SKM-1 (cell line): ENCODE measurements around the gene AKAP6.
A peak's percentile ranks its signal among the peaks of the same experiment; 100 is the strongest.

Experiments used
- DNase-seq: peaks from one replicate; lab custom pipeline; 2025; ENCODE audit not compliant: unreplicated experiment; lab: John Stamatoyannopoulos, UW

Gene AKAP6

DNA sequence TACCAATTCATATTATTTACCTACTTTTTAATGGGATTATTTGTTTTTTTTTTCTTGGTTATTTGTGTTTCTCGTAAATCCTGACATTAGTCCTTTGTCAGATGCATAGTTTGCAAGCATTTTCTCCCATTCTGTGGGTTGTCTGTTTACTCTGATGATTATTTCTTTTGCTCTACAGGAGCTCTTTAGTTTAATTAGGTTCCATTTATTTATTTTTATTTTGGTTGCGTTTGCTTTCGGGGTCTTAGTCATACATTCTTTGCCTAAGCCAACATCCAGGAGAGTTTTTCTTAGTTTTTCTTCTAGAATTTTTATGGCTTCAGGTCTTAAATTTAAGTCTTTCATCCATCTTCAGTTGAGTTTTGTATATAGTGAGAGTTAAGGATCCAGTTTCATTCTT is 289.9 kb downstream of the AKAP6 start:
- no peak for DNase-seq

DNA sequence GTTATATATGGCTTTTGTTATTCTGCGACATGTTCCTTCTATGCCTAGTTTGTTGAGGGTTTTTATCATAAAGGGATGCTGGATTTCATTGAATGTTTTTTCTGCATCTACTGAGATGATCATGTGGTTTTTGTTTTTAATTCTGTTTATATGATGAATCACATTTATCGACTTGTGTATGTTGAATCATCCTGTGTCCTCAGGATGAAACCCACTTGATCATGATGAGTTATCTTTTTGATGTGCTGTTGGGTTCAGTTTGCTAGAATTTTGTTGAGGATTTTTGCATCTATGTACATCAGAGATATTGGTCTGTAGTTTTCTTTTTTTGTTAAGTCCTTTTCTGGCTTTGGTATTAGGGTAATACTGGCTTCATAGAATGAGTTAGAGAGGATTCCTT is 291.2 kb downstream of the AKAP6 start:
- no peak for DNase-seq

- DNase-seq = no peak
Measured at GRCh38 chr14:32620724-32621123, 291.6 kb downstream of the AKAP6 start.

GRCh38 chr14:32621585-32621984 is 292.5 kb downstream of the AKAP6 start:
- no peak for DNase-seq

GRCh38 chr14:32622742-32623141 is 293.6 kb downstream of the AKAP6 start:
- DNase-seq = no peak

GRCh38 chr14:32623300-32624093 is 294.4 kb downstream of the AKAP6 start:
- no peak for DNase-seq

- DNase-seq = no peak
Measured at GRCh38 chr14:32625211-32625610, 296.1 kb downstream of the AKAP6 start.

- DNase-seq = no peak
Measured at GRCh38 chr14:32627545-32628298, 298.6 kb downstream of the AKAP6 start.

DNA sequence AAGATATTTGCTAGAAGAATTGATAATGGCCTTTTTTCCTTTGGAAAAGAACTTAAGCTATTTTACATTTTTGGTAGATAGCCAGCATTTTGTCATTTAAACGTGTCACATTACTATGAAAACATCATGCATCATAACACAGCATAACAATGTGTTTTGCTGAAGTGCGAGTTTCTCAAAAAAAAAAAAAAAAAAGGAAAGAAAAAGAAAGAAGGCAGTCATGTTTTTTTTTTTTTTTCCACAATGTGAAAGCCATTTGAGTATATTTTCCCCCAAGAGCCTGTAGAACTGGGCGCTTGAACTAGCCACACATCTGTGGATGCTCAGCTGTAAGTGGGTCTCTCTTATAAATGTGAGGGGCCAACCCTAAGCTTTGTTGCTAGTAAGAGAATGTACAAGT is 300.1 kb downstream of the AKAP6 start:
- DNase-seq = no peak

DNA sequence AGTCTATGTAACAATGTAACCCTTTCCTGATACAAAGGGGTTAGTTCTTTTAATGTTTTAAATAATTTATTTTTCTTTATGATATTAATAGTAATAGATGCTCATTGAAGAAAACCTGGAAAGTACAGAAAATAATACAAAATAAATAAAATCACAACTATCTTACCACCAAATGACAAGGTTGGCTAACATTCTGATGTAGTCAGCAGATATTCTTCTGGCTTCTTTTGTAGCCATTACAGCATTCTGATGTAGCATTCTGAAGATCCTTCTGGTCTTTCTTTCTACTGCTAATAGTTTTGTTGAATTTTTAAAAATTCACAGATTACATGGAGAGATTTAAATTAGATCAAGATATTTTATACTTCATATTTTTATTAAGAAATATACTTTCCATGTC is 301.6 kb downstream of the AKAP6 start:
- DNase-seq = no peak

- no peak for DNase-seq
Measured at GRCh38 chr14:32633224-32633859, 304.2 kb downstream of the AKAP6 start.

DNA sequence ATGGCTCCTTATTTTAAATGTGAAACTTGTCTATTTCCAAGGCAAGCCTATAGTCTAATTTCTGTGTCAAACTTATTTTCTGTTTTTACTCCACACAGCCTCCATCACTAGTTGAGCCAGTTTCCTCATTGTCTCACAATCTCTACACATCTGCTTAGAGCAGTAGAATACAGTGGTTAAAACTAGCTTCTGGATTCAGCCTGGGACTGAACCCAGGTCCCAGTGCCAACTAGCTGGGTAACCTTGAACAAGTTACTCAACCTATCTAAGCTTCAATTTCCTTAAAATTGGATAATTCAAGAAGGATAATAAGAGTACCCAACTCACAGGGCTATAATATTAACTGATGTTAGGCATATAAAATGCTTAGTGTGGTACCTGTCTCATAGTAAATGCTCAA is 304.8 kb downstream of the AKAP6 start:
- DNase-seq = no peak

DNA sequence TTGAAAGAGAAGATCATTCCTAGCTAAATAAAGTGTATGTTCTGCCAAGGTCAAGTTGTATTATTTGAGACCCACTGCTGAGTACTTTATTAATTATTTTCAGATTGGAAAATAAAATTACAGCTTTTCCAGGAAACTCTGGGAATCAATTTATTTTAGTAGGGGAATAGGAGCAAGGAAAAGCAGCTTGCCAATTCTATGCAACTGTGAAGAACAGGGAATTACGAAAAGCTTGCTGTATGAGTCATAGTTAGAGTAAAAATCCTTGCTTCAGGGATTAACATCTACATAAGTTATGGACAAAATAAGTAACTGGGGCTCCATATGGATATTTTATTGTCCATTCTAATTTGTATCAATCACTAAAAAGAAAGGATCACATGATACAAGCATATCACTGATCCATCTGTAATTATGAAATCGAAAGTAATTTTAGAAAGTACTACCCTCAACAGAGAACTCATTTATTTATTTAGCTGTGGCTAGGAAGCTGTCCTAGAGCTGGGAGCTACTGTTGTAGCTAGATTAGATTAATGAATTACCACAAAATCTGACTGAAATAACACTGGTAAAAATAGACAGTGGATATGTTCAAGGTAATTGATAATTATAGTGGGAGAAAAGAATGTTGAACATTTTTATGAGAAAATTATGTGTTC is 306.1 kb downstream of the AKAP6 start:
- DNase-seq = no peak

- no peak for DNase-seq
Measured at GRCh38 chr14:32637582-32637981, 308.5 kb downstream of the AKAP6 start.

GRCh38 chr14:32639208-32639607 is 310.1 kb downstream of the AKAP6 start:
- no peak for DNase-seq

DNA sequence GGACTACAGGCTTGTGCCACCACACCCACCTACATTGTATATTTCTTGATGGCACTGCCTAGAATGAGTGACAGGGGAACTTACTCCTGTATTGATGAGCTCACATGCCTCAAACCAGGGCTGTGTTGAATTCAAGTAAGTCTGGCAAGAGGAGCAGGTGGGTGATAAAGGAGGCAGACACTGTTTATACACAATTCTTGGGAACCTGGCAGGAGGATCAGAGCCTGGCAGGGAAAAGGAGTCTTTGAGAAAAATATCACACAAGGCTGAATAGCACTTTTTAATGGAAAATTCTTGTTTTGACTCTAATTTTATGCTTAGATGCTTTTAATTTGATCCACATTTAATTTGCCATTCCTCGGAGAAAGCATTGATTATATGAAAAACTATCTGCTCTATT is 316.5 kb downstream of the AKAP6 start:
- no peak for DNase-seq

- DNase-seq = no peak
Measured at GRCh38 chr14:32648434-32648833, 319.3 kb downstream of the AKAP6 start.

DNA sequence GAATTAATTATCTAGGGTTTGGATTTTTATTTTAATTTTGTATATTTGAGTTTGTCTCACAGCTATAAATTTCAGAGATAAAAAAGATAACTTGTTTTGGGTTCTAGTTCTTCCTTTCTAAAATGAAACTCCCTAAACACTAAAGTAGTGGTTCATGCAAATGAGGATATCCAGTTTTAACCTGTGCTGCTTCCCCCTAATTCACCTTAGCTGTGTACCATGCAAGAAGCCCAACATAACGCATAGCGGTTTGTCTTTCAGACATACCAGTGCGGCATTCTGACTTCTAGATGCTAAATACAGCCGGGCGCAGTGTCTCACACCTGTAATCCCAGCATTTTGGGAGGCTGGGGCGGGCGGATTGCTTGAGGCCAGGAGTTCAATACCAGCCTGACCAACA is 320.9 kb downstream of the AKAP6 start:
- no peak for DNase-seq

GRCh38 chr14:32650665-32651064 is 321.6 kb downstream of the AKAP6 start:
- DNase-seq = no peak

DNA sequence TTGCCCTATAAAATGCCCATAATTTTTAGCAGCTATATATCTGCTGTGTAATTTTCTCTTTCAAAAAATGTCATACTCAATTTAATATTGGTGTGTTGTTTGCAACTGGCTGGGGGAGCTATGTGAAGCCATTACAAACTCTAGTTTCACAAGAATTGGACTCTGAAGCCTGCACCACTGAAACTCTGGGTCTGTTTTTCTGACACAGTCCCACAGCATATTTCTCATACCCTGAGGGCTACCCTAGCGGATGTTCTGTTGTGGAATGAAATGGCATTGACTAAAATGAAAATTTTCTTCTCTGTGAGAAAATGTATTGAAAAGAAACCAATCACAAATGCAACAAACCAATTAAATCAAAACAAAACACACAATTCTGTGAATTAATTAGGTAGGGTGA is 325.0 kb downstream of the AKAP6 start:
- no peak for DNase-seq

- DNase-seq = no peak
Measured at GRCh38 chr14:32656601-32657000, 327.5 kb downstream of the AKAP6 start.

GRCh38 chr14:32657081-32657480 is 328.0 kb downstream of the AKAP6 start:
- DNase-seq = peak; percentile 68
